ENCODE measurements around the gene TCF7.

The TCF7 gene

GRCh38 chr5:134130239-134130945 is 15.9 kb downstream of the TCF7 start:
- ChIA-PET POLR2A (no interaction called here), CTCF (interaction anchor here (31.7 to 36.5 kb wide), 2 partner anchors 19 to 88 kb away, joined by 659 to 1500 read pairs; no protein-coding TSS in a partner anchor)
- TF ChIP-seq, protein P1, sequence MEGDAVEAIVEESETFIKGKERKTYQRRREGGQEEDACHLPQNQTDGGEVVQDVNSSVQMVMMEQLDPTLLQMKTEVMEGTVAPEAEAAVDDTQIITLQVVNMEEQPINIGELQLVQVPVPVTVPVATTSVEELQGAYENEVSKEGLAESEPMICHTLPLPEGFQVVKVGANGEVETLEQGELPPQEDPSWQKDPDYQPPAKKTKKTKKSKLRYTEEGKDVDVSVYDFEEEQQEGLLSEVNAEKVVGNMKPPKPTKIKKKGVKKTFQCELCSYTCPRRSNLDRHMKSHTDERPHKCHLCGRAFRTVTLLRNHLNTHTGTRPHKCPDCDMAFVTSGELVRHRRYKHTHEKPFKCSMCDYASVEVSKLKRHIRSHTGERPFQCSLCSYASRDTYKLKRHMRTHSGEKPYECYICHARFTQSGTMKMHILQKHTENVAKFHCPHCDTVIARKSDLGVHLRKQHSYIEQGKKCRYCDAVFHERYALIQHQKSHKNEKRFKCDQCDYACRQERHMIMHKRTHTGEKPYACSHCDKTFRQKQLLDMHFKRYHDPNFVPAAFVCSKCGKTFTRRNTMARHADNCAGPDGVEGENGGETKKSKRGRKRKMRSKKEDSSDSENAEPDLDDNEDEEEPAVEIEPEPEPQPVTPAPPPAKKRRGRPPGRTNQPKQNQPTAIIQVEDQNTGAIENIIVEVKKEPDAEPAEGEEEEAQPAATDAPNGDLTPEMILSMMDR (IDR thresholded peaks at IDR 0.05; ENCODE audit: insufficient read depth, low read length, missing control alignments) = no peak

GRCh38 chr5:134131165-134131564 is 16.7 kb downstream of the TCF7 start:
- TF ChIP-seq, protein P1 (IDR thresholded peaks at IDR 0.05; ENCODE audit: insufficient read depth, low read length, missing control alignments) = no peak
- CTCF ChIA-PET = interaction anchor here (31.7 to 36.5 kb wide), 2 partner anchors 19 to 89 kb away, joined by 659 to 1500 read pairs; no protein-coding TSS in a partner anchor
- POLR2A ChIA-PET = no interaction called here
- H3K4me3 ChIP-seq (ENCODE audit: low read depth, low read length) = no peak overlapping the region
- DNase-seq (ENCODE audit: low read depth, low spot score) = no peak

More at GRCh38 chr5:134130239-134130945, 15.9 kb downstream of the TCF7 start:
- no peak overlapping the region for H3K4me3 ChIP-seq (ENCODE audit: low read depth, low read length)
- DNase-seq (ENCODE audit: low read depth, low spot score) = no peak

GRCh38 chr5:134131578-134132350 is 17.3 kb downstream of the TCF7 start:
- TF ChIP-seq, protein P1 (IDR thresholded peaks at IDR 0.05; ENCODE audit: insufficient read depth, low read length, missing control alignments) = no peak
- CTCF ChIA-PET = interaction anchor here (1.0 to 36.5 kb wide), 3 partner anchors 8 to 89 kb away, joined by 3 to 1500 read pairs (median 659); no protein-coding TSS in a partner anchor
- no peak overlapping the region for H3K4me3 ChIP-seq (ENCODE audit: low read depth, low read length)
- no peak for DNase-seq (ENCODE audit: low read depth, low spot score)
- POLR2A ChIA-PET = no interaction called here

DNA sequence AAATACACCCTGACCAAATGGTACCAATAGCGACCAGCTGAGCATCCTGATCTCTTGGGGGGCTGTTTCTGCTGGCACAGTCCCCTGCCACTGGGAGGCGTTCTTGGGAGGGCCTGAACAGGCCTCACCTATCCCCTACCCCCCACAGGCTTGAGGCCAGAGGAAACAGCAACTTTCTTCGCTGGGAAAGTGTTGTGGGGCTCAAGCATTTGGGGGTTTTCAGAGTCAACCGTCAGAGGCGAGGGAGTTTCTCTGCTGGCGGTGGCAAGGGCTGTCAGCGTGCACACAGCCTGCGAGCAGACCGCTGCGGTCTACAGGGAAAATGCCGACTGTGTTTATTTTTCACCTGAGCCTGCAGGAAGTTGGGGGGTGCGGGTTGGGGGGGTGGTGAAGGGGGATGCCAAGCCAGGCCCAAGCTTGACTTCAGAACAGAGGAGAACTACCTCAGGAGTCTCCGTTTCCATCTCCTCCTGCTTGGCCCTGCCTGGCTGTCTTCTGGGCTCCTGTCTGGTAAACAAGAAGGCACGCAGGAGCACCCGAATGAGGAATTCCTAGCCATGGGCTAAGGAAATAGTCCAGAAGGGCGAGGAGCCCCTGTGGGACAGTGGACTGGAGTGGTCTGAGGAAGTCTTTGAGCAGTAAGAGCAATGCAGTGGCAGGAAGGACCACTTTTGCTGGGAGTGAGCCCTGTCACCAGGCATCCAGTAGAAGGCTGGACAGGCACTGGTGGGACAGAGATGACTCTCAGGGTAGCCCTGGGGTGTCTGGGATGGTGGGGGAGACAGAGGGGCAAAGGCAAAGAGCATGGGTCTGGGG is 18.1 kb downstream of the TCF7 start:
- CTCF ChIA-PET = interaction anchor here (1.0 to 36.5 kb wide), 3 partner anchors 9 to 90 kb away, joined by 3 to 1500 read pairs (median 659); no protein-coding TSS in a partner anchor
- POLR2A ChIA-PET = no interaction called here
- H3K4me3 ChIP-seq (ENCODE audit: low read depth, low read length) = no peak overlapping the region
- TF ChIP-seq, protein P1 (IDR thresholded peaks at IDR 0.05; ENCODE audit: insufficient read depth, low read length, missing control alignments) = no peak
- no peak for DNase-seq (ENCODE audit: low read depth, low spot score)

- DNase-seq (ENCODE audit: low read depth, low spot score) = no peak
- no peak overlapping the region for H3K4me3 ChIP-seq (ENCODE audit: low read depth, low read length)
- ChIA-PET POLR2A (no interaction called here), CTCF (interaction anchor here (31.7 to 36.5 kb wide), 3 partner anchors 0 to 91 kb away, joined by 659 to 1500 read pairs (median 659); no protein-coding TSS in a partner anchor)
- TF ChIP-seq, protein P1 (IDR thresholded peaks at IDR 0.05; ENCODE audit: insufficient read depth, low read length, missing control alignments) = no peak
Observed at GRCh38 chr5:134133188-134133994, 18.9 kb downstream of the TCF7 start.
